Caco-2 (cell line): ENCODE results near the gene KIRREL2. TPM values are rescaled to one million over a fixed set of nuclear protein-coding genes. Genes with fewer than 3 reads are reported as not detected.
A peak's percentile ranks its signal among the peaks of the same experiment; 100 is the strongest.

Source experiments
- BruUV-seq: library from RNA; stranded (reverse); fragments of 400-500 nt; replicated peaks from 2 replicates; lab custom pipeline; 2021; lab: Mats Ljungman, UMichigan
- CTCF ChIA-PET: fragments of 300-600 bp; sonication (Branson Sonifier 250); formaldehyde crosslinking; loops from one replicate; lab custom pipeline; 2022; ENCODE audit warnings: antibody characterized with exemption; lab: Charles Lee
- POLR2A ChIA-PET: fragments of 300-600 bp; sonication (Branson Sonifier 250); formaldehyde crosslinking; loops from one replicate; lab custom pipeline; 2022; ENCODE audit warnings: antibody characterized with exemption; lab: Charles Lee
- DNase-seq, 2 experiments: peaks; one replicate each; pipeline versions ENCODE4 v3.0.0 to v3.0.0-alpha.2; 2020 to 2022
- H3K27me3 ChIP-seq: replicated peaks from 2 replicates; pipeline ENCODE4 v1.6.0; 2011; ENCODE audit warnings: low read length; ENCODE audit not compliant: control insufficient read depth, insufficient read depth
- H3K36me3 ChIP-seq: 2 replicates; pipeline ENCODE4 v1.5.1; 2011; ENCODE audit warnings: low read length; ENCODE audit not compliant: control insufficient read depth, insufficient read depth
- H3K4me1 ChIP-seq: fragments of 250-450 bp; sonication (Bioruptor Pico); 2 replicates; pipeline ENCODE4 v1.5.1; 2020; ENCODE audit warnings: mild to moderate bottlenecking
- H3K4me3 ChIP-seq: 2 replicates; pipeline ENCODE4 v1.5.1; 2011; ENCODE audit warnings: low read depth, mild to moderate bottlenecking, control low read depth, low read length
- H3K9me3 ChIP-seq: fragments of 250-450 bp; sonication (Bioruptor Pico); 2 replicates; pipeline ENCODE4 v1.5.1; 2020; ENCODE audit warnings: mild to moderate bottlenecking, moderate library complexity
- H3K27ac Mint-ChIP-seq: one replicate; pipeline ENCODE4 v1.8.0; 2022; ENCODE audit warnings: mixed read lengths; ENCODE audit not compliant: unreplicated experiment
- H3K27me3 Mint-ChIP-seq: one replicate; pipeline ENCODE4 v1.8.0; 2022; ENCODE audit warnings: mixed read lengths; ENCODE audit not compliant: insufficient read depth, unreplicated experiment
- H3K36me3 Mint-ChIP-seq: one replicate; pipeline ENCODE4 v1.8.0; 2022; ENCODE audit warnings: mild to moderate bottlenecking, mixed read lengths; ENCODE audit not compliant: insufficient read depth, unreplicated experiment
- H3K4me1 Mint-ChIP-seq: one replicate; pipeline ENCODE4 v1.8.0; 2022; ENCODE audit warnings: low read depth, mixed read lengths; ENCODE audit not compliant: unreplicated experiment
- H3K4me3 Mint-ChIP-seq: one replicate; pipeline ENCODE4 v1.8.0; 2022; ENCODE audit warnings: mild to moderate bottlenecking, moderate library complexity, mixed read lengths; ENCODE audit not compliant: unreplicated experiment
- H3K9me3 Mint-ChIP-seq: one replicate; pipeline ENCODE4 v1.8.0; 2022; ENCODE audit warnings: mixed read lengths; ENCODE audit not compliant: unreplicated experiment
- CTCF ChIP-seq, 2 experiments: fragments of 200-600 bp in 1 of 2; IDR thresholded peaks; 1 replicate in 1 of 2; 2 replicates in 1 of 2; pipeline versions ENCODE4 v1.5.1 to v1.8.0; 2011 to 2022; ENCODE audit warnings: antibody characterized with exemption in 1 of 2, control low read depth in 1 of 2, inconsistent platforms in 1 of 2, low read depth in 1 of 2, low read length in 1 of 2, mild to moderate bottlenecking in 1 of 2, moderate library complexity in 1 of 2; ENCODE audit not compliant: insufficient read depth in 1 of 2, severe bottlenecking in 1 of 2, unreplicated experiment in 1 of 2
- intact Hi-C: fragments of 100-400 bp; cut with micrococcal nuclease; formaldehyde crosslinking; loops from one replicate; pipeline ENCODE4 v1.10.0; 2022; ENCODE audit not compliant: unreplicated experiment
- total RNA-seq: library from RNA; stranded (reverse); gene quantifications from 2 replicates; pipeline ENCODE4 v1.2.3, GENCODE V29; 2022

The KIRREL2 gene
- total RNA-seq, 1 experiment from 2014 or later, result 0.14 TPM

GRCh38 chr19:35862528-35862927 lies 5.8 kb downstream of the KIRREL2 start:
- intact Hi-C loops, result no loop called here
- no peak for DNase-seq
- TF ChIP-seq CTCF (IDR thresholded peaks at IDR 0.05; ENCODE audit: insufficient read depth in 1 of 2, low read depth in 1 of 2, low read length in 1 of 2, severe bottlenecking in 1 of 2, unreplicated experiment in 1 of 2), result no peak
- ChIA-PET POLR2A (no interaction called here), CTCF (no interaction called here)
- peaks cover 9% of the 10 kb centered on the region for H3K4me1 Mint-ChIP-seq
- Histone ChIP-seq H3K4me1 (peaks cover 10% of the 10 kb centered on the region), H3K4me3 (no peak overlapping the region), H3K36me3 (no peaks in the 10 kb centered on the region), H3K9me3 (no peaks in the 10 kb centered on the region), H3K27me3 (no peaks in the 10 kb centered on the region)
- no peak overlapping the region for H3K27ac Mint-ChIP-seq
- H3K9me3 Mint-ChIP-seq, result no peaks in the 10 kb centered on the region
- peaks cover 7% of the 10 kb centered on the region for H3K36me3 Mint-ChIP-seq
- no TSS peak for BruUV-seq
- H3K27me3 Mint-ChIP-seq, result peaks cover 20% of the 10 kb centered on the region
- H3K4me3 Mint-ChIP-seq, result no peak overlapping the region

DNA sequence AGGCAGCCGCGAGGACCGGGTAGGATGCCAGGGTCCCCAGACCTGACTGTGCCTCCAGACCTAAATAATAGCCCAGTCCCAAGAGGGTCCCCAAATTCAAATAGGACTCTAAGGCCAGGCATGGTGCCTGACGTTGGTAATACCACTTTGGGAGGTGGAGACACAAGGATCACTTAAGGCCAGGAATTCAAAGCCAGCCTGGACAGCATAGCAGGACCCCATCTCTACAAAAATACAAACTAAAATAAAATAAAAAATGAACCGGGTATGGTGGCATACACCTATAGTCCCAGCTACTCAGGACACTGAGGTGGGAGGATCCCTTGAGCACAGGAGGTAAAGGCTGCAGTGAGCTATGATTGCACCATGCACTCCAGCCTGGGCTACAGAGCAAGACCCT lies 6.3 kb downstream of the KIRREL2 start:
- intact Hi-C loops, result no loop called here
- no peaks in the 10 kb centered on the region; the same call in 1 of the 2 replicates for H3K27me3 ChIP-seq
- TF ChIP-seq CTCF (IDR thresholded peaks at IDR 0.05; ENCODE audit: insufficient read depth in 1 of 2, low read depth in 1 of 2, low read length in 1 of 2, severe bottlenecking in 1 of 2, unreplicated experiment in 1 of 2), result no peak
- Mint-ChIP-seq H3K4me3 (no peak overlapping the region), H3K27ac (no peak overlapping the region), H3K4me1 (peaks cover 9% of the 10 kb centered on the region), H3K9me3 (no peaks in the 10 kb centered on the region), H3K27me3 (peaks cover 21% of the 10 kb centered on the region), H3K36me3 (peaks cover 7% of the 10 kb centered on the region)
- POLR2A ChIA-PET, result no interaction called here
- no peaks in the 10 kb centered on the region for H3K36me3 ChIP-seq
- peaks cover 12% of the 10 kb centered on the region for H3K4me1 ChIP-seq
- H3K4me3 ChIP-seq, result no peak overlapping the region
- no peak for DNase-seq
- BruUV-seq, result no TSS peak
- CTCF ChIA-PET, result no interaction called here
- H3K9me3 ChIP-seq, result no peaks in the 10 kb centered on the region

DNA sequence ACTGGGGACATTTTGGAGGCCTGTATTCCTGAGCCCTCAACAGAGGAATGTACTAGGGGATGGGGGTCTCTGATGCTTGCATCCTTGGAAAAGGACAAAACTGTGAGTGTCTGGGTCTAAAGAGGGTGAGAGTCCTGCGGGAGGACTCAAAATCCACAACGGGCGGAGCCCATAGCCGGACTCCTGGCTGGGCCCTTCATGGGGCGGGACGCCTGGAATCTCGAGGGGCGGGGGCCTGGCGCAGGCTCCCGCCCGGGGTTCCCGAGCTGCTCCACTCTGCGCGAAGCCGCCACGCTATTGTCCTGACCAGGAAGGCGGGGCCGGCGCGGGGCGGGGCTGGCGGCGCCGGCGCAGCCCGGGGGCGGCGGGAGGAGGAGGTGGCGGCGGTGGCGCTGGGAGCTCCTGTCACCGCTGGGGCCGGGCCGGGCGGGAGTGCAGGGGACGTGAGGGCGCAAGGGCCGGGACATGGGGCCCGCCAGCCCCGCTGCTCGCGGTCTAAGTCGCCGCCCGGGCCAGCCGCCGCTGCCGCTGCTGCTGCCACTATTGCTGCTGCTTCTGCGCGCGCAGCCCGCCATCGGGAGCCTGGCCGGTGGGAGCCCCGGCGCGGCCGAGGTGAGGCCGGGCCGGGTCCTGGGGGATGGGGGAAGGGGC lies 11.6 kb downstream of the KIRREL2 start, which contains the start of gene APLP1:
Gene APLP1 (plus strand): TSS at position 403 of the 651 bp plus-strand sequence. CDS start 63 bp downstream, at position 466.
- Mint-ChIP-seq H3K36me3 (no peaks in the 10 kb centered on the region), H3K27ac (no peak within 1 kb of the TSS), H3K4me3 (peak within 1 kb of the TSS; percentile 75), H3K9me3 (no peaks in the 10 kb centered on the region), H3K4me1 (peaks cover 9% of the 10 kb centered on the region), H3K27me3 (peaks cover 27% of the 10 kb centered on the region)
- POLR2A ChIA-PET, result no interaction called here
- Histone ChIP-seq H3K36me3 (no peaks in the 10 kb centered on the region; the same call in 1 of the 2 replicates), H3K9me3 (no peaks in the 10 kb centered on the region), H3K4me1 (peaks cover 23% of the 10 kb centered on the region), H3K4me3 (peak within 1 kb of the TSS; percentile 46), H3K27me3 (no peaks in the 10 kb centered on the region; the same call in 1 of the 2 replicates)
- DNase-seq, result peak; percentile 77 to 83
- BruUV-seq, result no TSS peak
- CTCF ChIA-PET, result interaction anchor here (0.6 to 1.1 kb wide), 4 partner anchors 28 to 220 kb away, joined by 3 to 9 read pairs (median 4); partner anchors contain the start of gene COX6B1
- TF ChIP-seq CTCF (IDR thresholded peaks at IDR 0.05; ENCODE audit: insufficient read depth in 1 of 2, low read depth in 1 of 2, low read length in 1 of 2, severe bottlenecking in 1 of 2, unreplicated experiment in 1 of 2), result no peak
- intact Hi-C loops, result no loop called here
